Chondrocyte (in vitro differentiated cells): ENCODE measurements around the gene CPA2. TPM values are rescaled to one million over a fixed set of nuclear protein-coding genes. Genes with fewer than 3 reads are reported as not detected.

Experiments used
- DNase-seq: peaks from one replicate; pipeline ENCODE4 v3.0.0; 2021; ENCODE audit warnings: mixed read lengths, low spot score
- H3K27ac Mint-ChIP-seq: one replicate; pipeline ENCODE4 v1.8.0; 2021; ENCODE audit warnings: mild to moderate bottlenecking, moderate library complexity, mixed read lengths; ENCODE audit not compliant: unreplicated experiment
- H3K27me3 Mint-ChIP-seq: 2 replicates; pipeline ENCODE4 v1.8.0; 2021; ENCODE audit warnings: low read depth, mixed read lengths
- H3K36me3 Mint-ChIP-seq: 2 replicates; pipeline ENCODE4 v1.8.0; 2021; ENCODE audit warnings: low read depth, mixed read lengths
- H3K4me1 Mint-ChIP-seq: 2 replicates; pipeline ENCODE4 v1.8.0; 2021; ENCODE audit warnings: low read depth, mild to moderate bottlenecking, mixed read lengths
- H3K4me3 Mint-ChIP-seq: one replicate; pipeline ENCODE4 v1.8.0; 2021; ENCODE audit warnings: mild to moderate bottlenecking, moderate library complexity, mixed read lengths; ENCODE audit not compliant: unreplicated experiment
- H3K9me3 Mint-ChIP-seq: 2 replicates; pipeline ENCODE4 v1.8.0; 2021; ENCODE audit warnings: low read depth, mixed read lengths
- CTCF ChIP-seq: fragments of 200-600 bp; sonication (generic); IDR thresholded peaks from 2 replicates; pipeline ENCODE4 v1.5.0; 2021; ENCODE audit warnings: antibody characterized with exemption, mild to moderate bottlenecking, moderate library complexity
- total RNA-seq: library from RNA; stranded (reverse); gene quantifications from 3 replicates; pipeline ENCODE4 v1.2.1, GENCODE V29; 2021

Gene CPA2
- total RNA-seq, 1 donor from 2014 or later: not detected

- DNase-seq: no peak
- H3K36me3 Mint-ChIP-seq: peaks cover 1% of the 10 kb centered on the region
- TF ChIP-seq CTCF: no peak
- no peak overlapping the region for H3K27ac Mint-ChIP-seq
- H3K9me3 Mint-ChIP-seq: no peaks in the 10 kb centered on the region
- H3K27me3 Mint-ChIP-seq: no peaks in the 10 kb centered on the region
- H3K4me1 Mint-ChIP-seq: no peaks in the 10 kb centered on the region
- no peak overlapping the region for H3K4me3 Mint-ChIP-seq
These were observed 56.0 kb downstream of the CPA2 start for GRCh38 chr7:130322615-130323014.

- TF ChIP-seq CTCF: no peak
These were observed 57.8 kb downstream of the CPA2 start for GRCh38 chr7:130324306-130324943.

GRCh38 chr7:130329681-130330080 lies 63.0 kb downstream of the CPA2 start:
- no peak overlapping the region for H3K27ac Mint-ChIP-seq
- DNase-seq: no peak
- no peaks in the 10 kb centered on the region for H3K9me3 Mint-ChIP-seq
- no peak for TF ChIP-seq CTCF
- H3K27me3 Mint-ChIP-seq: no peaks in the 10 kb centered on the region
- peaks cover 1% of the 10 kb centered on the region for H3K36me3 Mint-ChIP-seq
- no peak overlapping the region for H3K4me3 Mint-ChIP-seq
- H3K4me1 Mint-ChIP-seq: peaks cover 6% of the 10 kb centered on the region

More at GRCh38 chr7:130324306-130324943, 57.8 kb downstream of the CPA2 start:
- H3K9me3 Mint-ChIP-seq: no peaks in the 10 kb centered on the region
- no peaks in the 10 kb centered on the region for H3K27me3 Mint-ChIP-seq
- no peak for DNase-seq
- H3K36me3 Mint-ChIP-seq: peaks cover 1% of the 10 kb centered on the region
- H3K4me3 Mint-ChIP-seq: no peak overlapping the region
- no peak overlapping the region for H3K27ac Mint-ChIP-seq
- no peaks in the 10 kb centered on the region for H3K4me1 Mint-ChIP-seq

GRCh38 chr7:130332259-130333053 lies 65.8 kb downstream of the CPA2 start:
- TF ChIP-seq CTCF: no peak
- Mint-ChIP-seq H3K36me3 (no peaks in the 10 kb centered on the region), H3K27ac (no peak overlapping the region), H3K9me3 (no peaks in the 10 kb centered on the region), H3K4me3 (no peak overlapping the region), H3K4me1 (peaks cover 11% of the 10 kb centered on the region), H3K27me3 (no peaks in the 10 kb centered on the region)
- no peak for DNase-seq

- H3K4me3 Mint-ChIP-seq: no peak overlapping the region
- H3K4me1 Mint-ChIP-seq: peaks cover 11% of the 10 kb centered on the region
- no peak for DNase-seq
- no peak for TF ChIP-seq CTCF
- H3K9me3 Mint-ChIP-seq: no peaks in the 10 kb centered on the region
- H3K27me3 Mint-ChIP-seq: no peaks in the 10 kb centered on the region
- no peak overlapping the region for H3K27ac Mint-ChIP-seq
- H3K36me3 Mint-ChIP-seq: no peaks in the 10 kb centered on the region
These were observed 67.2 kb downstream of the CPA2 start for GRCh38 chr7:130333832-130334231.
